Activated CD4-positive, alpha-beta memory T cell treated with anti-CD3 and anti-CD28 coated beads for 36 hours (primary cell): Measurements from ENCODE around the gene ADD3. TPM values are rescaled to one million over a fixed set of nuclear protein-coding genes. Genes with fewer than 3 reads are reported as not detected.

Experiments
- CTCF ChIA-PET: fragments of 350-600 bp; sonication (Branson Sonifier 250); formaldehyde crosslinking; loops from one replicate; lab custom pipeline; 2021; ENCODE audit warnings: antibody characterized with exemption, inconsistent platforms; lab: Charles Lee
- POLR2A ChIA-PET: fragments of 350-600 bp; sonication (Branson Sonifier 250); formaldehyde crosslinking; loops from one replicate; lab custom pipeline; 2021; ENCODE audit warnings: antibody characterized with exemption; lab: Charles Lee
- DNase-seq: peaks from one replicate; pipeline ENCODE4 v3.0.0-alpha.2; 2020
- H3K27ac Mint-ChIP-seq: one replicate; pipeline ENCODE4 v1.8.0; 2021; ENCODE audit warnings: mixed read lengths
- H3K27me3 Mint-ChIP-seq: one replicate; pipeline ENCODE4 v1.8.0; 2021; ENCODE audit warnings: mixed read lengths
- H3K36me3 Mint-ChIP-seq: one replicate; pipeline ENCODE4 v1.8.0; 2021; ENCODE audit warnings: mixed read lengths
- H3K4me1 Mint-ChIP-seq: one replicate; pipeline ENCODE4 v1.8.0; 2021; ENCODE audit warnings: low read depth, mixed read lengths
- H3K4me3 Mint-ChIP-seq: one replicate; pipeline ENCODE4 v1.8.0; 2021; ENCODE audit warnings: mild to moderate bottlenecking, mixed read lengths
- H3K9me3 Mint-ChIP-seq: one replicate; pipeline ENCODE4 v1.8.0; 2021; ENCODE audit warnings: mixed read lengths
- intact Hi-C: fragments of 100-400 bp; cut with micrococcal nuclease; formaldehyde crosslinking; loops from one replicate; pipeline ENCODE4 v1.15.1; 2023
- total RNA-seq, 2 experiments: library from RNA; stranded (reverse); gene quantifications; one replicate each; pipeline ENCODE4 v1.2.3, GENCODE V29; 2021

The ADD3 gene
- total RNA-seq, 2 experiments from 2014 or later = 92.3 to 93.3 TPM

- ChIA-PET POLR2A (interaction anchor here (1.2 to 2.0 kb wide), 2 partner anchors 7 to 10 kb away, joined by 3 to 8 read pairs; no protein-coding TSS in a partner anchor), CTCF (interaction anchor here (1.0 kb wide), 1 partner anchor 120 kb away, joined by 6 read pairs; no protein-coding TSS in a partner anchor)
- Mint-ChIP-seq H3K9me3 (no peaks in the 10 kb centered on the region), H3K4me3 (no peak overlapping the region), H3K36me3 (no peaks in the 10 kb centered on the region), H3K4me1 (peaks cover 19% of the 10 kb centered on the region), H3K27ac (no peak overlapping the region), H3K27me3 (peaks cover 60% of the 10 kb centered on the region)
- intact Hi-C loops = no loop called here
- no peak for DNase-seq
Observed at GRCh38 chr10:110158051-110159005, 150.5 kb downstream of the ADD3 start.

- Mint-ChIP-seq H3K4me3 (no peak overlapping the region), H3K4me1 (peaks cover 20% of the 10 kb centered on the region), H3K9me3 (no peaks in the 10 kb centered on the region), H3K27me3 (peaks cover 51% of the 10 kb centered on the region), H3K27ac (no peak overlapping the region), H3K36me3 (no peaks in the 10 kb centered on the region)
- no peak for DNase-seq
- intact Hi-C loops = no loop called here
- ChIA-PET POLR2A (interaction anchor here (1.0 kb wide), 1 partner anchor 62 kb away, joined by 3 read pairs; no protein-coding TSS in a partner anchor), CTCF (interaction anchor here (0.8 to 1.1 kb wide), 2 partner anchors 19 to 22 kb away, joined by 3 read pairs; no protein-coding TSS in a partner anchor)
Observed at GRCh38 chr10:110160081-110160480, 152.3 kb downstream of the ADD3 start.

GRCh38 chr10:110160522-110160921 lies 152.7 kb downstream of the ADD3 start:
- H3K4me1 Mint-ChIP-seq = peaks cover 25% of the 10 kb centered on the region
- peaks cover 53% of the 10 kb centered on the region for H3K27me3 Mint-ChIP-seq
- no peaks in the 10 kb centered on the region for H3K36me3 Mint-ChIP-seq
- H3K9me3 Mint-ChIP-seq = no peaks in the 10 kb centered on the region
- CTCF ChIA-PET = interaction anchor here (0.8 to 1.1 kb wide), 3 partner anchors 19 to 45 kb away, joined by 3 to 4 read pairs (median 3); no protein-coding TSS in a partner anchor
- intact Hi-C loops = no loop called here
- no peak overlapping the region for H3K27ac Mint-ChIP-seq
- H3K4me3 Mint-ChIP-seq = no peak overlapping the region
- POLR2A ChIA-PET = interaction anchor here (1.0 kb wide), 1 partner anchor 61 kb away, joined by 3 read pairs; no protein-coding TSS in a partner anchor
- DNase-seq = no peak

- intact Hi-C loops = no loop called here
- Mint-ChIP-seq H3K4me1 (peaks cover 16% of the 10 kb centered on the region), H3K4me3 (no peak overlapping the region), H3K9me3 (no peaks in the 10 kb centered on the region), H3K27ac (no peak overlapping the region), H3K36me3 (no peaks in the 10 kb centered on the region), H3K27me3 (peaks cover 63% of the 10 kb centered on the region)
- ChIA-PET POLR2A (no interaction called here), CTCF (interaction anchor here (0.6 kb wide), 1 partner anchor 16 kb away, joined by 6 read pairs; no protein-coding TSS in a partner anchor)
- DNase-seq = no peak
Observed at GRCh38 chr10:110162741-110163145, 155.0 kb downstream of the ADD3 start.

GRCh38 chr10:110163192-110163773 lies 155.5 kb downstream of the ADD3 start:
- no peaks in the 10 kb centered on the region for H3K36me3 Mint-ChIP-seq
- no peaks in the 10 kb centered on the region for H3K9me3 Mint-ChIP-seq
- no peak overlapping the region for H3K27ac Mint-ChIP-seq
- no peak overlapping the region for H3K4me3 Mint-ChIP-seq
- H3K27me3 Mint-ChIP-seq = peaks cover 63% of the 10 kb centered on the region
- intact Hi-C loops = no loop called here
- CTCF ChIA-PET = no interaction called here
- DNase-seq = no peak
- POLR2A ChIA-PET = no interaction called here
- peaks cover 19% of the 10 kb centered on the region for H3K4me1 Mint-ChIP-seq

DNA sequence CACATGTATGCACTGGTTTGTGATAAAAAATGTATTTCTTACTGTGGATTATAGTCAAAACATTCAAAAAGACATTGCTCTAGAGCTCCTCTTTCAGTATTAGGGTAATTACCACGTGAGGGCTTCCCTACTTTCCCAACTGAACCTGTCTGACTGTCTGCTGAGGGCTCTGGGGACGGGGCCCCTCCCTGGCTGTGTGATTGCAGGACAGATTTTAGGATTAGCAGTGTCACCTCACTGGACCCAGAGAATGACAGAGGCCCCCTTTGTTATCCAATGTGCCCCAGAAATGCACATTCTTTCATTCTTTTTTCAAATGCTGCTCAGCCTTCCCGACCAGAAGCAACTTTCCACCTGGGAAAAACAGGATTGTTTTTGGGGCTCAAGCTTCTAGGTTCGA lies 156.1 kb downstream of the ADD3 start:
- no peak overlapping the region for H3K27ac Mint-ChIP-seq
- intact Hi-C loops = no loop called here
- DNase-seq = no peak
- CTCF ChIA-PET = no interaction called here
- peaks cover 64% of the 10 kb centered on the region for H3K27me3 Mint-ChIP-seq
- no peak overlapping the region for H3K4me3 Mint-ChIP-seq
- peaks cover 24% of the 10 kb centered on the region for H3K4me1 Mint-ChIP-seq
- no peaks in the 10 kb centered on the region for H3K9me3 Mint-ChIP-seq
- POLR2A ChIA-PET = no interaction called here
- H3K36me3 Mint-ChIP-seq = no peaks in the 10 kb centered on the region

DNA sequence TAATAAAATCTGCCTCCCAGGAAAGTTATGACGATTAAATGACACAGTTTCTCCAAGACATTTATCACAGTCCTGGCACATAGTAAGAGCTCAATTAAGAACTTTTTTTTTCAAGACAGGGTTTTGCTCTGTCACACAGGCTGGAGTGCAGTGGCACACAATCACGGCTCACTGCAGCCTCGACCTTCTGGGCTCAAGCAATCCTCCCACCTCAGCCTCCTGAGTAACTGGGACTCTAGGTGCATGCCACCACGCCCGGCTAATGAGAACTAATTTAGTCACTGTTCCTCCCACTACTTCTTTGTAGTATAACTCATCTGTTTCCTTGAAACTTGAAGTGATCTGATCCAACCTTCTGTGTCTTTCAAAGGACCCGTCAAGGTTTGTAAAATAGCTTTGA lies 157.5 kb downstream of the ADD3 start:
- POLR2A ChIA-PET = interaction anchor here (1.4 kb wide), 1 partner anchor 8 kb away, joined by 3 read pairs; no protein-coding TSS in a partner anchor
- Mint-ChIP-seq H3K4me3 (no peak overlapping the region), H3K36me3 (no peaks in the 10 kb centered on the region), H3K4me1 (peaks cover 31% of the 10 kb centered on the region), H3K27ac (no peak overlapping the region), H3K9me3 (no peaks in the 10 kb centered on the region), H3K27me3 (peaks cover 65% of the 10 kb centered on the region)
- intact Hi-C loops = no loop called here
- DNase-seq = peak; percentile 51
- CTCF ChIA-PET = interaction anchor here (0.8 to 1.9 kb wide), 4 partner anchors 24 to 56 kb away, joined by 3 to 6 read pairs (median 3); partner anchors contain the start of gene MXI1

- ChIA-PET POLR2A (interaction anchor here (1.5 to 2.0 kb wide), 2 partner anchors 10 to 39 kb away, joined by 5 to 8 read pairs; no protein-coding TSS in a partner anchor), CTCF (interaction anchor here (1.7 kb wide), 1 partner anchor 29 kb away, joined by 5 read pairs; no protein-coding TSS in a partner anchor)
- intact Hi-C loops = no loop called here
- Mint-ChIP-seq H3K4me1 (peaks cover 37% of the 10 kb centered on the region), H3K9me3 (no peaks in the 10 kb centered on the region), H3K27ac (no peak overlapping the region), H3K36me3 (no peaks in the 10 kb centered on the region), H3K4me3 (no peak overlapping the region), H3K27me3 (peaks cover 65% of the 10 kb centered on the region)
- no peak for DNase-seq
Observed at GRCh38 chr10:110167149-110167548, 159.4 kb downstream of the ADD3 start.

DNA sequence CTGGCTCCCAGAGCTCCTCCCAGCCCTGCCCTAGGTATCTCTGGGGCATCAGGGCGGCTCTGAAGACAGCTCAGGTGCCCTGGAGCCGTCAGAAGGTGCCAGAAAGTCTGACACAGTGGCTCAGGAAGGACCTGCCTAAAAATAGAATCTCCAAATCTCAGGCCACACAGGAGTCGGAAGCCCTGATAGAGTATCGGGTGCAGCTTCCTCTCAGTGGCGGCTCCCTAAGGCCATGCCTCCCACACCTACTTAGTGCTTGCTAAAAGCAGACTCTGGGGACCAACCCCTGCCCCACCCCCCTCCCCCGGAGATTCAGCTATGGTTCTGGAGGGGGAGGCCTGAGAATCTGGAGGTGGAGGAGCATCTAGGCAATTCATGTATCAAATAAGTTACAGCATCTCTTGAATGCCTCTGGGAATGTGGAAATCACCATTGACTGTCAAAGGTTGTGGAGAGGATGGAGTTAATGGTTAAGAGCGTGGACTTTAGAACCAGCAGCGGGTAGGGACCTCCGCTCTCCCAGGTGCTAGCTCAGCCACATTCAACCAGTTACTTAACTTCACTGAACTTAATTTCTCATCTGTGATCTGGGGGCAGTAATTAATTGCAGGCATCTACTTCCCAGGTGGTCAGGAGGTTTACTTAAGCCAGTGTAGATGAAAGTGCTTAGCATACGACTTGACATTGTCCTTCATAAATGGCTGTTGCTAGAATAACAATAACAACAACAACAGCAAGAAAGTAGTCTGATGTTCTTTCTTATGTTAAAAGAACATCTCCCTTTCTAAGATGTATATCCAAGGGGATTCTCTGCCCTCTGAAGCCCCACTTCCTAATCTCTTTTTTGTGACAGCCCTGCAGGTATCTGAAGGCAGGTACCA lies 161.1 kb downstream of the ADD3 start:
- intact Hi-C loops = no loop called here
- peaks cover 65% of the 10 kb centered on the region for H3K27me3 Mint-ChIP-seq

DNA sequence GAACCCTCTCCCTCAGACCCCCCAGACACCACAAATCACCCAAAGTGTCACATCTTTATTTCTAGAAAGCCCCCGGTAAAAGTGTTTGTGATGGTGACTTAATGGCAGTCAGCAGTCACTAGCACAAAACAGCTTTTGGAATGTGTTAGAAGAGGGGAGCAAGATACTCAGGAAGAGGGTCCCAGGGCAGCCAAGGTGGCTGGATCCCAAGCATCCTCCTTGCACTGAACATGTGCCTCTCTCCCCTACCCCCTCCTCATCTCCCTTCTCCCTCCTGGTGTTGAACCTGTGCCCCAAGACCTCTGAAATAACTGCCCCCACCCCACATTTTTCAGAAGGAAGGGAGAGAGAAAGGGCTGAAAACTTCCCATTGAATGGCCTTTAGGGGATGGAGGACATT lies 161.8 kb downstream of the ADD3 start:
- POLR2A ChIA-PET = no interaction called here
- H3K4me3 Mint-ChIP-seq = no peak overlapping the region
- intact Hi-C loops = no loop called here
- H3K27ac Mint-ChIP-seq = no peak overlapping the region
- H3K36me3 Mint-ChIP-seq = no peaks in the 10 kb centered on the region
- peaks cover 37% of the 10 kb centered on the region for H3K4me1 Mint-ChIP-seq
- H3K27me3 Mint-ChIP-seq = peaks cover 63% of the 10 kb centered on the region
- no peak for DNase-seq
- CTCF ChIA-PET = no interaction called here
- H3K9me3 Mint-ChIP-seq = no peaks in the 10 kb centered on the region

More for the DNA sequence above, 161.1 kb downstream of the ADD3 start:
- POLR2A ChIA-PET = interaction anchor here (0.6 to 2.0 kb wide), 4 partner anchors 11 to 204 kb away, joined by 3 to 8 read pairs (median 4); no protein-coding TSS in a partner anchor
- DNase-seq = peak; percentile 35
- Mint-ChIP-seq H3K4me1 (peaks cover 37% of the 10 kb centered on the region), H3K27ac (no peak overlapping the region), H3K36me3 (no peaks in the 10 kb centered on the region), H3K4me3 (no peak overlapping the region), H3K9me3 (no peaks in the 10 kb centered on the region)
- CTCF ChIA-PET = interaction anchor here (1.3 to 1.7 kb wide), 2 partner anchors 30 to 58 kb away, joined by 5 read pairs; no protein-coding TSS in a partner anchor
